ENCODE measurements around the gene CCDC197.

Gene CCDC197

DNA sequence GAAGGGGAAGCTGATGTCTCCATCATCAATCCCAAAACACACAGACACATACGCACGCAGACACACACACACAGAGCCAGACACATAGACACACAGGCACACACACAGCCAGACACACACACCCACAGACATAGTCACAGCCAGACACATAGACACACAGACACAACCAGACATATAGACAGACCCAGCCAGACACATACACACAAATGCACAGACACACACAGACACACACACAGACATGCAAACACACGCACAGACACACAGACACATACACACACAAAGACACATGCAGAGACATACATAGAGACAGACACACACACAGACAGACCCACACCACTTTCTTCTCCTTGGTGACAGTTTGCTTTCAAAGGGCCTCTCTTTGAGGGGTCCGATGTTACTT lies 6.3 kb downstream of the CCDC197 start:
- TF ChIP-seq, protein P1, sequence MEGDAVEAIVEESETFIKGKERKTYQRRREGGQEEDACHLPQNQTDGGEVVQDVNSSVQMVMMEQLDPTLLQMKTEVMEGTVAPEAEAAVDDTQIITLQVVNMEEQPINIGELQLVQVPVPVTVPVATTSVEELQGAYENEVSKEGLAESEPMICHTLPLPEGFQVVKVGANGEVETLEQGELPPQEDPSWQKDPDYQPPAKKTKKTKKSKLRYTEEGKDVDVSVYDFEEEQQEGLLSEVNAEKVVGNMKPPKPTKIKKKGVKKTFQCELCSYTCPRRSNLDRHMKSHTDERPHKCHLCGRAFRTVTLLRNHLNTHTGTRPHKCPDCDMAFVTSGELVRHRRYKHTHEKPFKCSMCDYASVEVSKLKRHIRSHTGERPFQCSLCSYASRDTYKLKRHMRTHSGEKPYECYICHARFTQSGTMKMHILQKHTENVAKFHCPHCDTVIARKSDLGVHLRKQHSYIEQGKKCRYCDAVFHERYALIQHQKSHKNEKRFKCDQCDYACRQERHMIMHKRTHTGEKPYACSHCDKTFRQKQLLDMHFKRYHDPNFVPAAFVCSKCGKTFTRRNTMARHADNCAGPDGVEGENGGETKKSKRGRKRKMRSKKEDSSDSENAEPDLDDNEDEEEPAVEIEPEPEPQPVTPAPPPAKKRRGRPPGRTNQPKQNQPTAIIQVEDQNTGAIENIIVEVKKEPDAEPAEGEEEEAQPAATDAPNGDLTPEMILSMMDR (IDR thresholded peaks at IDR 0.05; ENCODE audit: extremely low read depth, insufficient read depth, missing control alignments): no peak
- in situ Hi-C loops (cut with MboI; ENCODE audit: low pct_unique_long_range_greater_than_20kb, low sequenced_read_pairs, unreplicated experiment): loop anchor here (5.0 kb wide), 1 partner anchor 61 kb away; no protein-coding TSS in a partner anchor
- no peak for DNase-seq (ENCODE audit: low spot score)

DNA sequence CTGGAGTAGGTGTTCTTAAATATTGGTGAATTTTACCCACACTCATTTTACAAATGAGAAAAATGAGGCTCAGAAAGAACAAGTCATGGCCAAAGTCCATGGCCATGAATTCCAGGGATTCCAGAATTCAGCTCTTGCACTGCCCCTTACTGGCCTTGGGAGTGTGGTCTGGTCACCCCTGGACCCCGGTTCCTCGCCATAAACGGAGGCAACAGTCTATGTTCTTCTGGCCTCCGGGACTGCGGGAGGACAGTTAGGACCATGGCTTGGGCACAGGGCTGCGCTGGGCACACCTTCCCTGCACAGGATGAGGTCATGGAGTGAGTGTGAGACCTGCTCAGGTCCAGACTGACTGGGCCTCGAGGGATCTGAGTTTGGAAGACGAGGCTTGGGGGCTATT lies 6.9 kb downstream of the CCDC197 start:
- TF ChIP-seq, protein P1 (IDR thresholded peaks at IDR 0.05; ENCODE audit: extremely low read depth, insufficient read depth, missing control alignments): no peak
- no peak for DNase-seq (ENCODE audit: low spot score)
- in situ Hi-C loops (cut with MboI; ENCODE audit: low pct_unique_long_range_greater_than_20kb, low sequenced_read_pairs, unreplicated experiment): loop anchor here (5.0 kb wide), 1 partner anchor 62 kb away; no protein-coding TSS in a partner anchor

DNA sequence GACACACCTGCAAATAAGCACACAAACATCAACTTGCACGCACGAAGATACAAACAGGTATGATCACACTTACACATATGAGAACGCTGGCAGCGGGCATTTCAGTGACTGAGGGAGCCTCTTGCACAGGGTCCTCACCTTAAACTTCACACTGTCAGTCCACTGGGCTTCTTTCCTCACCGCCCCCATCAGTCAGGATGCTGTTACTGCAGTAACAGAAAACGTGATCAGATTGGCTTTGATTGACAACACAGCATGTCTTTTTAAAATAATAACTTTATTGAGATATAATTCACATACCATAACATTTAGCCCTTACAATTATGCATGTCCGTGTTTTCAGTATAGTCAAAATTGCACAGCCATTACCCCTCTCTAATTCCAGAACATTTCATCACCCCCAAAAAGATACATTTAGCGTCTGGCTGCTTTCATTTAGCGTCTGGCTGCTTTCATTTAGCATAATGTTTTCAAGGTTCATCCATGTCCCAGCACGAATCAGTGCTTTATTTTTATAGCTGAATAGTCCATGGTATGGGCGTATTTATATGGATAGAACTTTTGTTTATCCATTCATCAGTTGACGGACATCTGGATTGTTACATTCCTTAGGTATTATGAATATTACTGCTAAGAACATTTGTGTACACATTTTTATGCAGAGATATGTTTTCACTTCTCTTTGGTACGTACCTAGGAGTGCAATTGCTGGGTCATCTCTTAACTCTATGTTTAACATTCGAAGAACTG lies 8.4 kb downstream of the CCDC197 start:
- DNase-seq (ENCODE audit: low spot score): peak; percentile 65
- in situ Hi-C loops (cut with MboI; ENCODE audit: low pct_unique_long_range_greater_than_20kb, low sequenced_read_pairs, unreplicated experiment): no loop called here
- TF ChIP-seq, protein P1 (IDR thresholded peaks at IDR 0.05; ENCODE audit: extremely low read depth, insufficient read depth, missing control alignments): peak; percentile 62

DNA sequence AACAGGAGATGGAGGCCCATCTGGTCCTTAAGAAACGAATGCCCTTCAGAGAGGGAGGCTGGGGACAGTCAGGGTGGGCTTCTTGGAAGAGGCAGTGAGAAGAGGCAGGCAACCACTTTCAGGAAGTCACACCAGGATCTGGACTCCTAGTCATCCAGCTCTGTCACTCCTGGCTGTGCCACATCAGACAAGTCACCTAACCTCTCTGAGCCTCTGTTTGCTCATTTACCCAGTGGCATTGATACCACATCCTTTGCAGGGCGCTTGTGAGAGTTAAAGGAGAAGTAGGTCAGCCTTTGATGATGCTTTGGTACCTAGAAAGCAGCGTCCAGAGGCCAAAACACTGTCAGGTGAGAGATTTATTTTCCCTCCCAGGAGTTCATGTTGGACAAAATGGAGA lies 11.1 kb downstream of the CCDC197 start:
- no peak for DNase-seq (ENCODE audit: low spot score)
- TF ChIP-seq, protein P1 (IDR thresholded peaks at IDR 0.05; ENCODE audit: extremely low read depth, insufficient read depth, missing control alignments): no peak
- in situ Hi-C loops (cut with MboI; ENCODE audit: low pct_unique_long_range_greater_than_20kb, low sequenced_read_pairs, unreplicated experiment): no loop called here

GRCh38 chr14:94009767-94010166 lies 12.7 kb downstream of the CCDC197 start:
- in situ Hi-C loops (cut with MboI; ENCODE audit: low pct_unique_long_range_greater_than_20kb, low sequenced_read_pairs, unreplicated experiment): no loop called here
- DNase-seq (ENCODE audit: low spot score): peak; percentile 72
- TF ChIP-seq, protein P1 (IDR thresholded peaks at IDR 0.05; ENCODE audit: extremely low read depth, insufficient read depth, missing control alignments): no peak

- no peak for DNase-seq (ENCODE audit: low spot score)
- TF ChIP-seq, protein P1 (IDR thresholded peaks at IDR 0.05; ENCODE audit: extremely low read depth, insufficient read depth, missing control alignments): no peak
- in situ Hi-C loops (cut with MboI; ENCODE audit: low pct_unique_long_range_greater_than_20kb, low sequenced_read_pairs, unreplicated experiment): no loop called here
Measured at GRCh38 chr14:94010625-94011024, 13.5 kb downstream of the CCDC197 start.
